ENCODE measurements around the gene MED12L. TPM values are rescaled to one million over a fixed set of nuclear protein-coding genes. Genes with fewer than 3 reads are reported as not detected.
"Not testable (repeated sequence)": the region's sequence is repeated elsewhere in the genome, so short reads cannot be mapped to it uniquely, and the experiment has no call there.

MED12L gene
- total RNA-seq, 4 donors from 2014 or later, result 0.15 to 0.37 (median 0.22) TPM

GRCh38 chr3:151052346-151052745 lies 33.1 kb upstream of the MED12L start:
- WGBS, 2 donors, result 92 to 93% methylated on average over 4 of the region's 4 CpGs
- no peak for DNase-seq (ENCODE audit: low spot score in 2 of 2)
- intact Hi-C loops (cut with DNase I; ENCODE audit: low total_unique reads), result no loop called here
- TF ChIP-seq, protein P1, sequence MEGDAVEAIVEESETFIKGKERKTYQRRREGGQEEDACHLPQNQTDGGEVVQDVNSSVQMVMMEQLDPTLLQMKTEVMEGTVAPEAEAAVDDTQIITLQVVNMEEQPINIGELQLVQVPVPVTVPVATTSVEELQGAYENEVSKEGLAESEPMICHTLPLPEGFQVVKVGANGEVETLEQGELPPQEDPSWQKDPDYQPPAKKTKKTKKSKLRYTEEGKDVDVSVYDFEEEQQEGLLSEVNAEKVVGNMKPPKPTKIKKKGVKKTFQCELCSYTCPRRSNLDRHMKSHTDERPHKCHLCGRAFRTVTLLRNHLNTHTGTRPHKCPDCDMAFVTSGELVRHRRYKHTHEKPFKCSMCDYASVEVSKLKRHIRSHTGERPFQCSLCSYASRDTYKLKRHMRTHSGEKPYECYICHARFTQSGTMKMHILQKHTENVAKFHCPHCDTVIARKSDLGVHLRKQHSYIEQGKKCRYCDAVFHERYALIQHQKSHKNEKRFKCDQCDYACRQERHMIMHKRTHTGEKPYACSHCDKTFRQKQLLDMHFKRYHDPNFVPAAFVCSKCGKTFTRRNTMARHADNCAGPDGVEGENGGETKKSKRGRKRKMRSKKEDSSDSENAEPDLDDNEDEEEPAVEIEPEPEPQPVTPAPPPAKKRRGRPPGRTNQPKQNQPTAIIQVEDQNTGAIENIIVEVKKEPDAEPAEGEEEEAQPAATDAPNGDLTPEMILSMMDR (IDR thresholded peaks at IDR 0.05), result no peak
- no peak for TF ChIP-seq POLR2A (IDR thresholded peaks at IDR 0.05)
- H3K4me3 ChIP-seq (ENCODE audit: low read depth, poor library complexity, severe bottlenecking), result no peak overlapping the region

- 81 to 94% methylated on average over 3 of the region's 3 CpGs for WGBS, 2 donors
- intact Hi-C loops (cut with DNase I; ENCODE audit: low total_unique reads), result no loop called here
- no peak for DNase-seq (ENCODE audit: low spot score in 2 of 2)
- no peak for TF ChIP-seq POLR2A (IDR thresholded peaks at IDR 0.05)
- TF ChIP-seq, protein P1 (IDR thresholded peaks at IDR 0.05), result no peak
- H3K4me3 ChIP-seq (ENCODE audit: low read depth, poor library complexity, severe bottlenecking), result no peak overlapping the region
These were observed 32.7 kb upstream of the MED12L start for GRCh38 chr3:151052756-151053155.

DNA sequence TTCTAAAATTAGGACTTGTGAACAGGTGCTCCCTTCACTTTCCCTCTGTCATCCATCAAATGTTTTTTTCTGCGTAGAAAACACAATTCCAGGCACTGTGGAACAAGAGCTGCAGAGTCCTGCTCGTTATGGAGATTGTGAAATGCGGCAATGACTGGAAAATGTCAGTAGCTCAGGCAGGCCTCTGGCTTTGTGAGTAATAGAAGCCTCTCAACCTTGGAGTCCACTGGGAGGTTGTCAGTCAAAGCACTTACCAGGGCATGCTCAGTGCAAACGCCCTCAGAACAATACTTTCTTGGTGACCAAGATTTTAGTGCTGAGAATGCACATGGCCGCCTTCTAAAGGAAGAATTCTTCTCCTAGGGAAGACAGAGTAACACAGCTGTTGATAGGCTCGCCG lies 26.7 kb upstream of the MED12L start:
- TF ChIP-seq POLR2A (IDR thresholded peaks at IDR 0.05), result no peak
- TF ChIP-seq, protein P1 (IDR thresholded peaks at IDR 0.05), result no peak
- DNase-seq (ENCODE audit: low spot score in 2 of 2), result no peak
- intact Hi-C loops (cut with DNase I; ENCODE audit: low total_unique reads), result no loop called here
- 78% methylated on average over 7 of the region's 7 CpGs for WGBS, 2 donors
- no peak overlapping the region for H3K4me3 ChIP-seq (ENCODE audit: low read depth, poor library complexity, severe bottlenecking)

- no peak for DNase-seq (ENCODE audit: low spot score in 2 of 2)
- no peak for TF ChIP-seq POLR2A (IDR thresholded peaks at IDR 0.05)
- TF ChIP-seq, protein P1 (IDR thresholded peaks at IDR 0.05), result no peak
- WGBS, 2 donors, result 11 to 16% methylated on average over 1 of the region's 1 CpG
- no peak overlapping the region for H3K4me3 ChIP-seq (ENCODE audit: low read depth, poor library complexity, severe bottlenecking)
- intact Hi-C loops (cut with DNase I; ENCODE audit: low total_unique reads), result no loop called here
These were observed 22.9 kb upstream of the MED12L start for GRCh38 chr3:151062611-151063010.

GRCh38 chr3:151067158-151067557 lies 18.3 kb upstream of the MED12L start:
- H3K4me3 ChIP-seq (ENCODE audit: low read depth, poor library complexity, severe bottlenecking), result no peak overlapping the region
- 66 to 78% methylated on average over 2 of the region's 2 CpGs for WGBS, 2 donors
- no peak for DNase-seq (ENCODE audit: low spot score in 2 of 2)
- intact Hi-C loops (cut with DNase I; ENCODE audit: low total_unique reads), result no loop called here
- TF ChIP-seq, protein P1 (IDR thresholded peaks at IDR 0.05), result no peak
- TF ChIP-seq POLR2A (IDR thresholded peaks at IDR 0.05), result no peak

- intact Hi-C loops (cut with DNase I; ENCODE audit: low total_unique reads); H3K4me3 ChIP-seq (ENCODE audit: low read depth, poor library complexity, severe bottlenecking); DNase-seq (ENCODE audit: low spot score in 2 of 2): not testable (repeated sequence)
- WGBS, 2 donors, result 82 to 83% methylated on average over 7 of the region's 7 CpGs
These were observed 12.6 kb upstream of the MED12L start for GRCh38 chr3:151072842-151073241.

Measured in lower leg skin (tissue), 4 donors.